Stimulated activated CD8-positive, alpha-beta memory T cell treated with anti-CD3 and anti-CD28 coated beads, Interleukin-7, amount 100 ng/mL, for 4 hours (primary cell): ENCODE results near the gene MPPE1.
"Not testable (repeated sequence)": the region's sequence is repeated elsewhere in the genome, so short reads cannot be mapped to it uniquely, and the experiment has no call there.

ENCODE experiments used
- DNase-seq, 2 donors: peaks; one replicate each; pipeline ENCODE4 v3.0.0-alpha.2; 2020; ENCODE audit warnings: low read depth in 2 of 2

Gene MPPE1

DNA sequence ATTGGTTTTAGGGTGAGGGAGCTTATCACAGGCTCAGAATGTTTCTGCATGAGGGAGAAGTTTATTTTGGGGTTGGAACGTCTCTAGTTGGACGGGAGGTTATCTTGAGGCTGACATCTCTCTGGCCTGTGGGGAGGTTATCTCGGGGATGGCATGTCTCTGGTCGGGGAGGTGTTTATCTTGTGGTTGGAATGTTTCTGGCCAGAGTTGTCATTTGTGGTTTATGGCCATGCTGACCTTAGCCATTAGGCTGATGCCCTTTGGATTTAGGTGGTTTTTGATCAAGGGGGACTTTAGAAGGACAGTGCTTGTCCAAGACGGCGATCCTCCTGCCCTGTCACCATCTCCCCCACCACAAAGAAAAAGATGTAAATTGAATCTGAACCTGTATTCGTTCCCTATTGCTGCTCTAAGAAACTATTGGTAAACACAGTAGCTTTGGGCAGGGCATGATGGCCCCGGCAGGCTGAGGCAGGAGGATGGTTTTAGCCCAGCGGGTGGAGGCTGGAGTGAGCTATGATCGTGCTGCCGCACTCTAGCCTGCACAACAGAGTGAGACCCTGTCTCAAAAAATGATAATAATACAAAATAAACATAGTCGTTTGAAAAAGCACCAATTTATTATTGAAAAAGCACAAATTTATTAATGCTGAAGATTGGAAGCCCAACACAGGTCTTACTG is 17.8 kb upstream of the MPPE1 start:
- no peak for DNase-seq

- DNase-seq, result no peak
These were observed 15.3 kb upstream of the MPPE1 start for GRCh38 chr18:11923450-11923849.

DNA sequence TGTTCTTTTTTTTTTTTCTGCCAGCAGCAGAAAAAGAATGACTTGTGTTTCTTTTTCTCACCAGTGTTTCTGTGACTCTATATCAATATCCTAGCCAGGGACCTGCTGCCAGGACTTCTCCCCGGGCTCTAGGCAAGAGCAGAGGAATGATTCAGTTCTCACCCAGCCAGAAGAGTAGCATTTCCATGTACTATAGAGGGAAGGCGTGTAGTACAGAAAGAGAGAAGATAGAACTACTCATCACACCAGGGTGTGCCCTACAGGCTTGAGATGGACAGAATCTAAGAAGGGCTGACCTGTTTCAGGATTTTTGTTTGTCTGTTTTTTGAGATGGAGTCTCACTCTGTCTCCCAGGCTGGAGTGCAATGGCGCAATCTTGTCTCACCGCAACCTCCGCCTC is 11.4 kb upstream of the MPPE1 start:
- not testable (repeated sequence) for DNase-seq

DNA sequence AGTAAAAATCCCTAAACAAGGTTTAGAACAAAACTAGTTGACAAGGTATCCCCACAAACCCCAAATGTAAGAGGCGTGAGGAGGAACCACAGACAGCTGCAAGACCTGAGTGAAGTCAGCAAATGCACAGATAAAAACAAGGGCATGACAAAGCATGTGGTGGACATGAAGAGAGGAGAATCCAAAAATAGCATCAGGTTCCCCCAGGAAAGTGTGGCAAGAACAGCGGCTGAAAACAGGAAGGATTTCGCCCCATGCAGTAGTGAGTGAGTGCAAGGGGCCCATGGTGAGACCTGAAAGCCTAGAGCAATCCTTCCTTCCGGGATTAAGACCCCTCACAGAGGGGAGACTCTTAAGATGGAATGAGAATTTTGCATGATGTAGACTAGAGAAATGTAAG is 8.8 kb upstream of the MPPE1 start:
- DNase-seq, result not testable (repeated sequence)

DNA sequence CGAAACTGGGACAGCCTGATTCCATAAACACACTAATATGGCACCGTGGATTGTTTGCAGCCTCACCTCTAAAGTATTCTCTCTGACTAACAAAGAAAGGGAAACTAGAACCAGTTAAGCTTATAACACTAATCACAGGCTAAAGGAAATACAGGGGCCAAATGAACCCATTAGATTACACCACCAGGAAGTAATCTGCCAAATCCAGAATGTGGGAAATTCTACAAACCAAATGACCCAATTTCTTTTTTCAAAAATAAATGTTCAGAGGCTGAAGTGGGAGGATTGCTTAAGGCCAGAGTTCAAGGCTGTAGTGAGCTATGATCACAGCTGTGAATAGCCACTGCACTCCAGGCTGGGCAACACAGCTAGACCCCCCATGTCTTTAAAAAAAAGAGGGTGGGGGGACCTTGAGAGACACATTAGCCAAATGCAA is 1.5 kb upstream of the MPPE1 start:
- DNase-seq, result no peak

DNA sequence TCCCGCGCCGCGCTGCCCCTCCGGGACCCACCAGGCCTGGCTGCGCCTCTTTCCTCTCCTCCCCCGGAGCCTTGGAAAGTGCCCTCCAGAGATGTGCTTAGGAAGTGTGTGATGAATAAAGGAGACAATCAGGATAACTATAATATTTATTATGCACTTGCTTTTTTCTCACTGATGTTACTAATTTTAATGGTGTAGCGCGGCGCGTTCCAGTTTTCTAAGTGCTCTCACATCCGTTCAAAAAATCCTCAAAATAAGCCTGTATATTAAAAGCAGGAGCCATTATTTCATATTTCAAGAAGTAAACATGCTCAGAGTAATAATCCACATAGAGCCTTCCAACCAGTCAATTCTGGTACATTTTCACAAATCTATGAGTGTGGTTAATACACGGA is 941 bp upstream of the MPPE1 start:
- no peak for DNase-seq

DNA sequence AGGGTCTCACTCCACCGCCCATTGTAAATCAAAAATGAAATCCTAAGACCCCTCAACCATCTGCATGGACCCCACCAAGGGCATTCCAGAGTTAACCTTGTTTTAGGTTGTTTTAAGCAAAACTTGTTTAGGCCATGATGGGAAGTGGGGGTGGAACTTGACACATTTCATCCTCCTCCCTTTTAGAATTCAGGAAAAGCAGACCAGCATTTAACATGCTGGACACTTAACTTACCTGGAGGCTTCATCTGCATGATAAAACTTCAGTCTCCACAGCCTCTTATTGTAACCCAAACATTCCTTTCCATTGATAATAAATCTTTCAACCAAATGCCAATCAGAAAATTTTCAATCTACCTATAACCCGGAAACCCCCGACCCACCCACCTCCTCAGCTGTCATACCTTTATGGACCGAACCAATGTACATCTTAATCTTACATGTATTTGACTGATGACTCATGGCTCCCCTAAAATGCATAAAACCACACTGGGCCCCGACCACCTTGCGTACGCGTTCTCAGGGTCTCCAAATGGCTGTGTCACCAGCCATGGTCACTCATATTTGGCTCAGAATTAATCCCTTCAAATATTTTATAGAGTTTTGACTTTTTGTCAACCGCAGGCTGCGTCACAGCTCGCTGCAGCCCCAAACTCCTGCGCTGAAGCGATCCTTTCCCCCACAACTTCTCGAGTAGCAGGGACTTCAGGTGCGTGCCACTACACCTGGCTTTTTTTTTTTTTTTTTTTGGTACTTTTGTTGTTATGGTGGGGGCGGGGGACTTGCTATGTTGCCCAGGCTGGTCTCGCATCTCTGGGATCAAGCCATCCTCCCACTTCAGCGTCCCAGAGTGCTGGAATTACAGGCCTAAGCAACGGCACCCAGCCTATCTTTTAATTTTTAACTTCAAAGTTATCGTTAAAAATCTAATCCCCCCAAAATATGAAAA is 917 bp downstream of the MPPE1 start:
- no peak for DNase-seq

DNA sequence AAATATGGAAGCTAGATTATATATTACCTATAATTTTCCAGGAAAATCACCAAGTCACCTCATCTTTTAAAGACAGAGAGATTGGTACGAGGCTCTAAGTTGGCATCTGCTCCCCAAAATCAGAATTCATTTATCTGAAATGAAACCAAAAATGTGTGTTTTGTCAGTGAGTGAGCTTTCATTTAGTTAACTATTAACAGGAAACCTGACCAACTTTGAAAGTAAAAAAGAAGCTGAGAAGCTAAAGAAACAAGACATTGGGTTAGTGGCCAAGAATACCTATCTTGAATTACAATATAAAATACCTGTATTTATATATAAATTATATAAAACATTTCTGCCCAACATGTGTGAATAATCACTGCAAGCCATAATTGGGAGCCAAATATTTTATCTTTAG is 1.9 kb downstream of the MPPE1 start:
- DNase-seq, result no peak

GRCh38 chr18:11905613-11906012 is 2.5 kb downstream of the MPPE1 start:
- no peak for DNase-seq

DNA sequence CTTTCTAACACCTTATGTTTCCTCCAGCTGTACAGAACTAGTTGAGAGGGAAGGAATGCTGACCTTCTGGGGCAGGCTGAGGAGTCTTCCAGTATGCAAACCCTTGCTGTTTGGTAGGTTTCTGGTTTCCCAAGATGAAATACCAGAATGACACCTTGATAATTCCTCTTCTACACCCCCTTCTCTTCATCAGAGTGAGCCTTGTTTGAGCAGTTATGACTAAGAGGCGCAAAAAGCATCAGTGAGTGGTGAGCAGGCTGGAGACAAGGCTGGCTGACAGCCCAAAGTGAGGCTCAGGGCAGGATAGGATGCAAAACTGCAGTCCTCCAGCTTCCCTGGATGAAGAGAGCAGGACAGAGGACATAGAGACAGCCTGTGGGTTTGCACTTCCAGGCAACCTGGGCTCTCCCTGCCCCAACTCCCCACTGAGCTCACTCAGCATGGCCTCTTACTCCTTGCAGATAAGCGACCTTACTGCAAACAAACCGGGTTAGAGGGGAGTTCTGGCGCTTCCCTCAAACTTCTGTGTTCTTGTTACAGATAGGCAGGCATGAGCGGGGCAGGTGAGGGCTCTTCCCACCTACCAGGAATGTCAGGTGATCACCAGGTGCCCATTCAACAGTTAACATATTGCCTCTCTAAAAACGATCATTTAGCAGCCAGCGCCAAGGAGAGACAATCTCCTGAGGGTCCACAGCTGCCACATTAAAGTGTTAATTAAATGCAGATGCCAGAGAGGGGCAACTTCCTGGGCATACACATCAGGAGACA is 5.4 kb downstream of the MPPE1 start:
- DNase-seq, result no peak

DNA sequence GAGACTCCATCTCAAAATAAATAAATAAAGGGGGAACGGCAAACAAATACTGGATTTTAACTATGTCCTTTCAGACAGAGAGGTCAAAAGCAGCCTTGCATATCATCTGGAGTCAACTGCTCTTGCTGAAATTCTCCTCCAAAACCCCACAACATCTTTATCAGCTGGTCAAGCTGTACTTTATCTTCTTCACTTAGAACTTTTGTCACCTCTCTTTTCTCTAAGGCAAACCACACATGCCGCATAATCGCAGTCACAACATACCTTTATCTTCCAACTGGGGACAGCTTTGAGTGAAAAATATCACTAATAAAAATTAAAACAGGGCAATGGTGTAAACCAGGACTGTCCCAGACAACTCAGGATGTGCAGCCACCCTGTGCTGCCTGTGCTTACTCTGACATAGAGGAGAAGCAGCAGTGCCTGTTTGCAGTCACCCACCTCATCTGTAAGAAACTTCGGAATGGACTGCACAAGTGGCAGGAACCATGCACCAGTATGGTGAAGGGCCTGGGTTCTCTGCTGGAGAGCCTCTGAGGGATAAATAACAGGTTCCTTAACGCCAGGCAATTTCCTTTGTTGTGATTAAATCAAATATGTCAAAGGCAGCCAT is 6.2 kb downstream of the MPPE1 start:
- DNase-seq, result no peak

- DNase-seq, result no peak
These were observed 9.1 kb downstream of the MPPE1 start for GRCh38 chr18:11899063-11899462.

DNA sequence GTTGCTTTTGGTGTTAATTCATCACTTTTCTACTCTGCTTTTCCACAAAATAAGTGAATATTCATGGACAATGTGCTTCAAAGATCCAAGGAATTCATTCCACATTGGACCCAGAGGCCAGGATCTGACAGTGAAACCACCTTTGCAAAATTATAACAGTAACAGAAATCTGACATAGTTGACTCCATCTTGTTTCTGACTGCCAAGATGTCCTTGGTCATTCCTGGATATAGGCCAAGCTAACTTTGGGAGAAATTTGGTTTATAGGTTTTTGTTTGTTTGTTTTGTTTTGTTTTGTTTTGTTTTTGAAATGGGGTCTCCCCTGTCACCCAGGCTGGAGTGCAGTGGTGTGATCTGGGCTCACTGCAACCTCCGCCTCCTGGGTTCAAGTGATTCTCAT is 10.3 kb downstream of the MPPE1 start:
- DNase-seq, result no peak

GRCh38 chr18:11892438-11892837 is 15.7 kb downstream of the MPPE1 start:
- not testable (repeated sequence) for DNase-seq

- no peak for DNase-seq
These were observed 16.4 kb downstream of the MPPE1 start for GRCh38 chr18:11891737-11892136.

DNA sequence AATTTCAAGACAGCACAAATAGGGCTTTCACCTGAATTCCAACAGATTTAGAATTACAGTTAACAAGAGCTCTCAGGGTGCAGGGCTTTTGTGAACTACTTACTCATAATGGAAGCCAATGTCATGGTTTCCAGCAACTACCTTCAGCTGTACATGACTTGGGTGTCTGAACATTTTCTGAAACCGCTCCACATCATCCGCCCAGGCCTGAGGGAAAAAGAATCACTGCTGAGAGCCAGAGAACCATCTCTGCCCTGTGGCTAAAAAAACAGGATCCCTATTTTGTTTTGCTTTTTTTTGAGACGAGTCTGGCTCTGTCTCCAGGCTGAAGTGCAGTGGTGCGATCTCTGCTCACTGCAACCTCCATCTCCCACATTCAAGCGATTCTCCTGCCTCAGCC is 18.8 kb downstream of the MPPE1 start:
- DNase-seq, result no peak

DNA sequence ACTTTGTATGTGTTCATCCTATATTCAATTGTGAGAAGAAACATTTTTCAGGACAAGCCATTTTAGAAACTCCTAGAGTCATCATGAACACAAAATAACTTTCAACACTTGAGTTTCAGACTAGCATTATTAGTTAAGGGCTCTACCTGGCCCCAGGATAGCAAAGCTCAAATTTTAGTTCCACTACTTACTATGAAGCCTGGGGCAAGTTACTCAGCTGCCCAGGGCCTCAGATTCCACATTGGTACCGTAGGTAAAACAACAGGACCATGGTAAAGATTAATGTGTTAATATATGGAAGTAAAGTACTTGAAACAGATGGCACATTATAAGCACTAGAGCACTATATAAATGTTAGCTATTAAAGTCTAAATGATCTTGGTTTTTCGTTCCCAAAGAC is 19.4 kb downstream of the MPPE1 start:
- DNase-seq, result no peak

GRCh38 chr18:11887328-11888128 is 20.6 kb downstream of the MPPE1 start:
- DNase-seq, result no peak

- no peak for DNase-seq
These were observed 21.5 kb downstream of the MPPE1 start for GRCh38 chr18:11886577-11887110.

- DNase-seq, result no peak
These were observed 22.7 kb downstream of the MPPE1 start for GRCh38 chr18:11885278-11885947.
